GM12878 (cell line): Measurements from ENCODE around the gene TLDC2. TPM values are rescaled to one million over a fixed set of nuclear protein-coding genes. Genes with fewer than 3 reads are reported as not detected.

Experiments
- ATAC-seq: fragments of 200-7000 bp; cut with Tn5 transposase; 3 replicates; pipeline ENCODE4 v1.9.1; 2020; ENCODE audit warnings: mild to moderate bottlenecking, moderate library complexity
- BruUV-seq: library from RNA; stranded (reverse); fragments of 400-500 nt; replicated peaks from 2 replicates; lab custom pipeline; 2021; lab: Mats Ljungman, UMichigan
- CTCF ChIA-PET: fragments of 300-600 bp; sonication (Branson Sonifier 250); formaldehyde crosslinking; extraction: SDS; loops from one replicate; lab custom pipeline; 2021; ENCODE audit warnings: inconsistent platforms; lab: Yijun Ruan, JAX
- POLR2A ChIA-PET: fragments of 350-600 bp; formaldehyde crosslinking; extraction: SDS; loops from one replicate; lab custom pipeline; 2021; ENCODE audit warnings: inconsistent platforms; lab: Charles Lee
- RAD21 ChIA-PET: fragments of 300-600 bp; sonication (Branson Sonifier 250); formaldehyde crosslinking; loops from one replicate; lab custom pipeline; 2023; ENCODE audit warnings: antibody characterized with exemption; ENCODE audit not compliant: unreplicated experiment; lab: Charles Lee
- SMC1A ChIA-PET: fragments of 300-600 bp; sonication (Branson Sonifier 250); formaldehyde crosslinking; loops from one replicate; lab custom pipeline; 2023; ENCODE audit not compliant: unreplicated experiment, uncharacterized antibody; lab: Charles Lee
- DNase-seq: peaks from one replicate; pipeline ENCODE4 v3.0.0-alpha.2; 2011; ENCODE audit warnings: low read depth, low spot score
- FAIRE-seq: peaks from 3 replicates; lab custom pipeline; 2011; peaks lifted over from hg19 to GRCh38; lab: Jason Lieb, UNC
- H2AFZ ChIP-seq: 2 replicates; pipeline ENCODE4 v1.6.0; 2011; ENCODE audit warnings: low read depth, low read length, control low read depth; ENCODE audit not compliant: control insufficient read depth
- H3K27ac ChIP-seq: 2 replicates; pipeline ENCODE4 v1.5.1; 2011; ENCODE audit warnings: control low read depth; ENCODE audit not compliant: control insufficient read depth, insufficient read depth
- H3K27me3 ChIP-seq, 2 experiments: replicated peaks in 1 of 2; 2 replicates each; pipeline versions ENCODE4 v1.6.0 to v1.6.1; 2011; ENCODE audit warnings: low read length in 1 of 2; ENCODE audit not compliant: control insufficient read depth in 2 of 2, insufficient read depth in 2 of 2
- H3K36me3 ChIP-seq, 2 experiments: 2 replicates each; pipeline ENCODE4 v1.5.1; 2011; ENCODE audit warnings: low read length in 1 of 2; ENCODE audit not compliant: control insufficient read depth in 2 of 2, insufficient read depth in 2 of 2
- H3K4me1 ChIP-seq: 2 replicates; pipeline ENCODE4 v1.6.1; 2011; ENCODE audit warnings: mild to moderate bottlenecking, low read length, moderate library complexity, mixed read lengths; ENCODE audit not compliant: control insufficient read depth, insufficient read depth
- H3K4me2 ChIP-seq: 2 replicates; pipeline ENCODE4 v1.6.0; 2011; ENCODE audit warnings: control low read depth; ENCODE audit not compliant: control insufficient read depth, insufficient read depth
- H3K4me3 ChIP-seq: fragments of 200-600 bp; sonication (generic); 2 replicates; pipeline ENCODE4 v1.5.1; 2016
- H3K79me2 ChIP-seq: 2 replicates; pipeline ENCODE4 v1.6.0; 2011; ENCODE audit warnings: low read length; ENCODE audit not compliant: control insufficient read depth, insufficient read depth
- H3K9ac ChIP-seq: 2 replicates; pipeline ENCODE4 v1.8.0; 2011; ENCODE audit warnings: low read length, control low read depth, mixed read lengths; ENCODE audit not compliant: control insufficient read depth, insufficient read depth
- H3K9me3 ChIP-seq: replicated peaks from 3 replicates; pipeline ENCODE4 v1.5.1; 2011; ENCODE audit warnings: mild to moderate bottlenecking, low read length; ENCODE audit not compliant: control insufficient read depth, insufficient read depth
- H4K20me1 ChIP-seq: 2 replicates; pipeline ENCODE4 v1.6.0; 2011; ENCODE audit not compliant: control insufficient read depth, insufficient read depth
- CBX5 ChIP-seq: sonication (generic); IDR thresholded peaks from 2 replicates; pipeline ENCODE4 v1.6.1; 2016; ENCODE audit warnings: low read depth, moderate library complexity, mild to moderate bottlenecking, inconsistent platforms
- EP300 ChIP-seq, 2 experiments: fragments of 150-350 bp in 1 of 2; IDR thresholded peaks; 2 replicates each; pipeline ENCODE4 v1.6.1; 2011 to 2012; ENCODE audit warnings: low read depth in 2 of 2, low read length in 2 of 2, borderline replicate concordance in 1 of 2, improper control_type of control experiment in 1 of 2, inconsistent platforms in 1 of 2; ENCODE audit not compliant: control insufficient read depth in 1 of 2
- HCFC1 ChIP-seq: fragments of 150-350 bp; IDR thresholded peaks from 2 replicates; pipeline ENCODE4 v1.6.1; 2014; ENCODE audit warnings: low read length
- MAX ChIP-seq: IDR thresholded peaks from 2 replicates; pipeline ENCODE4 v1.6.1; 2012; ENCODE audit warnings: low read depth, low read length, improper control_type of control experiment
- PBX3 ChIP-seq: IDR thresholded peaks from 2 replicates; pipeline ENCODE4 v1.6.1; 2011; ENCODE audit warnings: mild to moderate bottlenecking, low read depth, low read length, moderate library complexity; ENCODE audit not compliant: insufficient replicate concordance
- PKNOX1 ChIP-seq: fragments of 450-650 bp; IDR thresholded peaks from 2 replicates; pipeline ENCODE4 v1.6.1; 2016; ENCODE audit warnings: mild to moderate bottlenecking
- RFX5 ChIP-seq: IDR thresholded peaks from 2 replicates; pipeline ENCODE4 v1.6.1; 2011; ENCODE audit warnings: low read depth, low read length, improper control_type of control experiment
- SIX5 ChIP-seq: IDR thresholded peaks from 2 replicates; pipeline ENCODE4 v1.6.1; 2011; ENCODE audit warnings: mild to moderate bottlenecking, low read depth, low read length, moderate library complexity; ENCODE audit not compliant: severe bottlenecking
- TCF7 ChIP-seq: IDR thresholded peaks from 2 replicates; pipeline ENCODE4 v1.6.1; 2014; ENCODE audit warnings: antibody characterized with exemption, borderline replicate concordance
- USF2 ChIP-seq: IDR thresholded peaks from 2 replicates; pipeline ENCODE4 v1.6.1; 2011; ENCODE audit warnings: low read depth, low read length, improper control_type of control experiment, borderline replicate concordance
- ZBED1 ChIP-seq: IDR thresholded peaks from 2 replicates; pipeline ENCODE4 v1.6.1; 2016; ENCODE audit warnings: borderline replicate concordance
- ZBTB40 ChIP-seq: fragments of 450-650 bp; IDR thresholded peaks from 2 replicates; pipeline ENCODE4 v1.6.1; 2016; ENCODE audit warnings: mild to moderate bottlenecking, moderate library complexity, borderline replicate concordance
- ZNF217 ChIP-seq: fragments of 450-650 bp; IDR thresholded peaks from 2 replicates; pipeline ENCODE4 v1.6.1; 2017; ENCODE audit warnings: antibody characterized with exemption, mild to moderate bottlenecking
- WGBS: methylation state at CpG from one replicate; pipeline ENCODE4 v1.1.6; 2016; ENCODE audit warnings: low lambda C conversion rate; ENCODE audit not compliant: insufficient replicate concordance, insufficient coverage; ENCODE audit errors: missing lambda C conversion rate; 5-methylcytosine and 5-hydroxymethylcytosine counted together
- in situ Hi-C: fragments of 300-500 bp; cut with MboI; formaldehyde crosslinking; loops from 9 replicates; pipeline ENCODE4 v1.14.3; 2018; ENCODE audit warnings: mixed read lengths
- intact Hi-C: fragments of 100-400 bp; cut with micrococcal nuclease; formaldehyde crosslinking; loops from one replicate; pipeline ENCODE4 v1.14.2; 2022; ENCODE audit not compliant: unreplicated experiment
- polyA plus RNA-seq, 11 experiments: library from polyadenylated mRNA; depleted of rRNA in 4 of 11; unstranded in 6 of 11; stranded (reverse) in 5 of 11; fragments of >200 nt; fragmentation: Nextera tagmentation in 4 of 11; fragmentation: Illumina TruSeq in 1 of 11; extraction: Ambion mirVana in 4 of 11; extraction: Trizol in 1 of 11; gene quantifications; 1 replicate in 1 of 11; 2 replicates in 10 of 11; pipeline versions ENCODE4 v1.2.1 to v1.2.3, GENCODE V29; 2011 to 2016; ENCODE audit warnings: inconsistent platforms in 2 of 11, missing spikeins in 2 of 11, low read depth in 1 of 11
- total RNA-seq, 4 experiments: library from RNA; depleted of rRNA in 3 of 4; stranded (reverse); fragments of >200 nt in 3 of 4; fragmentation: Illumina TruSeq in 1 of 4; extraction: Trizol in 1 of 4; gene quantifications; 2 replicates each; pipeline versions ENCODE4 v1.2.1 to v1.2.3, GENCODE V29; 2013 to 2021

Gene TLDC2
- total and polyA plus RNA-seq, 10 of the 15 experiments (the other 5 are each of a cell fraction or from before 2014, with no cell fraction given), result 0.05 to 0.41 (median 0.21) TPM

GRCh38 chr20:36886859-36887751 lies 11.2 kb downstream of the TLDC2 start (continued):
- TF ChIP-seq ZBED1 (no peak), RFX5 (no peak), PBX3 (no peak), PKNOX1 (no peak), EP300 (IDR thresholded peaks at IDR 0.05; ENCODE audit: borderline replicate concordance in 1 of 2, control insufficient read depth in 1 of 2, low read depth in 2 of 2, low read length in 2 of 2) (no peak), TCF7 (no peak), HCFC1 (peak; percentile 46; the same call in 1 of the 2 replicates), SIX5 (no peak)

GRCh38 chr20:36887752-36888090 lies 11.8 kb downstream of the TLDC2 start:
- ChIA-PET POLR2A (interaction anchor here (0.7 to 1.2 kb wide), 2 partner anchors 23 to 52 kb away, joined by 4 to 5 read pairs; no protein-coding TSS in a partner anchor), SMC1A (interaction anchor here (1.0 to 3.9 kb wide), 4 partner anchors 10 to 275 kb away, joined by 3 to 51 read pairs (median 6); no protein-coding TSS in a partner anchor), RAD21 (interaction anchor here (1.3 to 5.2 kb wide), 2 partner anchors 51 to 275 kb away, joined by 3 to 83 read pairs; no protein-coding TSS in a partner anchor), CTCF (interaction anchor here (0.6 to 5.2 kb wide), 11 partner anchors 14 to 331 kb away, joined by 3 to 82 read pairs (median 5); partner anchors contain the start of genes SLA2 and TLDC2)
- no peaks in the 10 kb centered on the region for H3K27me3 ChIP-seq
- in situ Hi-C loops, result loop anchor here (5.0 kb wide), 1 partner anchor 275 kb away; no protein-coding TSS in a partner anchor
- H4K20me1 ChIP-seq, result no peaks in the 10 kb centered on the region
- no peak overlapping the region for H3K4me2 ChIP-seq
- H3K4me1 ChIP-seq, result peaks cover 9% of the 10 kb centered on the region
- no peak overlapping the region for H3K27ac ChIP-seq
- H3K4me3 ChIP-seq, result no peak overlapping the region
- ATAC-seq (no peak), DNase-seq (no peak), FAIRE-seq (no peak)
- H3K9ac ChIP-seq, result no peak overlapping the region
- intact Hi-C loops, result loop anchor here (1.0 to 5.0 kb wide), 4 partner anchors 51 to 275 kb away; no protein-coding TSS in a partner anchor
- H3K9me3 ChIP-seq, result no peaks in the 10 kb centered on the region
- BruUV-seq, result no TSS peak
- no peaks in the 10 kb centered on the region for H3K79me2 ChIP-seq
- H2AFZ ChIP-seq, result no peak overlapping the region
- WGBS, result 69% methylated on average over 6 of the region's 6 CpGs
- peaks cover 4 to 6% of the 10 kb centered on the region in 2 experiments; a peak in 3 of 4 replicates for H3K36me3 ChIP-seq
- TF ChIP-seq ZNF217 (no peak), ZBTB40 (no peak), MAX (no peak), CBX5 (no peak), USF2 (no peak)
